PC-3 (cell line): ENCODE results near the gene UNC5B. TPM values are rescaled to one million over a fixed set of nuclear protein-coding genes. Genes with fewer than 3 reads are reported as not detected.

ENCODE experiments used
- ATAC-seq: fragments of 200-7000 bp; cut with Tn5 transposase; 2 replicates; pipeline ENCODE4 v1.9.1; 2020; ENCODE audit warnings: mild to moderate bottlenecking, moderate library complexity
- BruUV-seq: library from RNA; stranded (reverse); fragments of 400-500 nt; replicated peaks from 2 replicates; lab custom pipeline; 2021; lab: Mats Ljungman, UMichigan
- CTCF ChIA-PET: fragments of 300-600 bp; sonication (Branson Sonifier 250); formaldehyde crosslinking; loops from one replicate; lab custom pipeline; 2022; ENCODE audit warnings: antibody characterized with exemption; lab: Charles Lee
- POLR2A ChIA-PET: fragments of 300-600 bp; sonication (Branson Sonifier 250); formaldehyde crosslinking; loops from one replicate; lab custom pipeline; 2022; ENCODE audit warnings: antibody characterized with exemption; ENCODE audit not compliant: unreplicated experiment; lab: Charles Lee
- DNase-seq: peaks from one replicate; pipeline ENCODE4 v3.0.0-alpha.2; 2015
- H2AFZ ChIP-seq: fragments of 300-600 bp; sonication (generic); 2 replicates; pipeline ENCODE4 v1.6.0; 2016; ENCODE audit warnings: antibody characterized with exemption, low read length
- H3F3A ChIP-seq: fragments of 300-600 bp; sonication (generic); one replicate; pipeline ENCODE4 v1.6.0; 2017; ENCODE audit warnings: antibody characterized with exemption, low read length, control low read depth, mild to moderate bottlenecking; ENCODE audit not compliant: unreplicated experiment
- H3K27ac ChIP-seq: fragments of 300-600 bp; sonication (generic); 2 replicates; pipeline ENCODE4 v1.5.1; 2016; ENCODE audit warnings: mild to moderate bottlenecking, low read length
- H3K27me3 ChIP-seq: fragments of 300-600 bp; sonication (generic); 2 replicates; pipeline ENCODE4 v1.6.1; 2016; ENCODE audit warnings: low read length, mixed read lengths
- H3K36me3 ChIP-seq: fragments of 300-600 bp; sonication (generic); 2 replicates; pipeline ENCODE4 v1.6.1; 2016; ENCODE audit warnings: low read depth, mixed run types, low read length, mixed read lengths
- H3K4me1 ChIP-seq: fragments of 300-600 bp; sonication (generic); 2 replicates; pipeline ENCODE4 v1.5.1; 2016; ENCODE audit warnings: low read length; ENCODE audit not compliant: insufficient read depth
- H3K4me2 ChIP-seq: fragments of 300-600 bp; sonication (generic); 2 replicates; pipeline ENCODE4 v1.6.0; 2016; ENCODE audit warnings: low read length
- H3K4me3 ChIP-seq: fragments of 300-600 bp; sonication (generic); 2 replicates; pipeline ENCODE4 v1.5.1; 2016; ENCODE audit warnings: mild to moderate bottlenecking, low read length, mixed read lengths
- H3K79me2 ChIP-seq: fragments of 300-600 bp; sonication (generic); 2 replicates; pipeline ENCODE4 v1.6.1; 2017; ENCODE audit warnings: low read length, mixed read lengths
- H3K9ac ChIP-seq: fragments of 300-600 bp; sonication (generic); 2 replicates; pipeline ENCODE4 v1.6.0; 2016; ENCODE audit warnings: mild to moderate bottlenecking, low read length
- H3K9me2 ChIP-seq: fragments of 300-600 bp; sonication (generic); replicated peaks from 2 replicates; pipeline ENCODE4 v1.6.1; 2016; ENCODE audit warnings: mixed run types, low read length, mixed read lengths
- H3K9me3 ChIP-seq: fragments of 300-600 bp; sonication (generic); 2 replicates; pipeline ENCODE4 v1.6.1; 2016; ENCODE audit warnings: low read length, mixed read lengths
- H4K20me1 ChIP-seq: fragments of 300-600 bp; sonication (generic); 2 replicates; pipeline ENCODE4 v1.6.1; 2016; ENCODE audit warnings: low read length, mixed read lengths
- EZH2 ChIP-seq: fragments of 300-600 bp; sonication (generic); IDR thresholded peaks from one replicate; pipeline ENCODE4 v1.6.1; 2017; ENCODE audit warnings: antibody characterized with exemption, mild to moderate bottlenecking, low read length; ENCODE audit not compliant: unreplicated experiment
- EZH2phosphoT487 ChIP-seq: fragments of 300-600 bp; sonication (generic); IDR thresholded peaks from 2 replicates; pipeline ENCODE4 v1.6.1; 2018; ENCODE audit warnings: mild to moderate bottlenecking, antibody characterized with exemption, low read length, borderline replicate concordance
- intact Hi-C: fragments of 100-400 bp; cut with micrococcal nuclease; formaldehyde crosslinking; loops from 2 replicates; pipeline ENCODE4 v1.9.0; 2023
- total RNA-seq: library from RNA; depleted of rRNA; stranded (reverse); fragments of >200 nt; gene quantifications from 2 replicates; pipeline ENCODE4 v1.2.3, GENCODE V29; 2014
- TF ChIP-seq, protein P1 (sequence below): fragments of 300-600 bp; sonication (generic); conservative IDR thresholded peaks from 2 replicates; pipeline ENCODE4 v1.5.1; 2017; ENCODE audit warnings: antibody characterized with exemption, low read depth, mild to moderate bottlenecking, low read length

The UNC5B gene
- total RNA-seq, 1 experiment from 2014 or later = 0.26 TPM

DNA sequence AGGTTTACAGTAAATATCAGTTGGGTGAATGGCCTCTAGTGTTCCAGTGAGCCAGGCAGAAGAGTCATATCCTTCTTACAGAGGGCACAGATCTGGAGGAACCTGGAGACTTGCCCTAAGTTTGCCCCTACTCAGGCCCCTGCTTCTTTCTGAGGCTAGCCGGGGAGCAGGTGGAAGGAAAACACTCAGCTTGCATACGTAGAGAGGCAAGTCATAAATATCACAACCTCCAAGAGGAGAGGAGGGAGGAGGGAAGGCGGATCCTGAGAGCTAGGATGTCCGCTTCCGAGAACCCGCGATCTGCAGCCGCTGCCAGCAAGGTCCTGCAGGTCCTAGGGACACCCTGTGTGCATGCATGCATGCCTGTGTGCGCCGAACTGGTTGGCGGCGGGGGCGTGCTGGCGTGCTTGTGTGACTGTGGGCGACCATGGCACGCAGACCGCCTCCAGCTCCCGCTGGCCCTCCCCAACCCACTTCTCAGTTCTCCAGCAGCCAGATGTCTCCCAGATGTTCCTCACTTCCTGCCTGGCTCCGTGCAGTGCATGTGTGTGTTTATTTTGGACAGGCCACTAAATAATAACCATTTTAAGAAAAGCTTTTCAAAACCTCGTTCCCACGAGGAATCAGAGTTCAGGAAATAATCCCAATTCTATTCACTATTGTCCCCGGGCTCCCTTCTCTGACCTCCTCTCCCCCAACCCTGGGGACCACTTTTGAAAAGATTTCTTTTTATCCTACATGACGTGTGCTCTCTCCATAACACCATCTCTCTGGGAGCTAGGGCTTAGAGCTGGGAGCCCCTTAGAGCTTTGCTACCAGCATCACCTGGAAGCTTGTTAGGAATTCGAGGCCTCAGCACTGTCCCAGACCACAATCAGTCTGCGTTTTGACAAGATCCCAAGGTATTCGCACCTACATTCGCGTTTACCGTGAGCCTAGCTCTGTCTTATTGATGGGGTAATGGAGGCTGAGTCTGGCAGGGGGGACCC, 32.4 kb downstream of the UNC5B start:
- POLR2A ChIA-PET = no interaction called here

DNA sequence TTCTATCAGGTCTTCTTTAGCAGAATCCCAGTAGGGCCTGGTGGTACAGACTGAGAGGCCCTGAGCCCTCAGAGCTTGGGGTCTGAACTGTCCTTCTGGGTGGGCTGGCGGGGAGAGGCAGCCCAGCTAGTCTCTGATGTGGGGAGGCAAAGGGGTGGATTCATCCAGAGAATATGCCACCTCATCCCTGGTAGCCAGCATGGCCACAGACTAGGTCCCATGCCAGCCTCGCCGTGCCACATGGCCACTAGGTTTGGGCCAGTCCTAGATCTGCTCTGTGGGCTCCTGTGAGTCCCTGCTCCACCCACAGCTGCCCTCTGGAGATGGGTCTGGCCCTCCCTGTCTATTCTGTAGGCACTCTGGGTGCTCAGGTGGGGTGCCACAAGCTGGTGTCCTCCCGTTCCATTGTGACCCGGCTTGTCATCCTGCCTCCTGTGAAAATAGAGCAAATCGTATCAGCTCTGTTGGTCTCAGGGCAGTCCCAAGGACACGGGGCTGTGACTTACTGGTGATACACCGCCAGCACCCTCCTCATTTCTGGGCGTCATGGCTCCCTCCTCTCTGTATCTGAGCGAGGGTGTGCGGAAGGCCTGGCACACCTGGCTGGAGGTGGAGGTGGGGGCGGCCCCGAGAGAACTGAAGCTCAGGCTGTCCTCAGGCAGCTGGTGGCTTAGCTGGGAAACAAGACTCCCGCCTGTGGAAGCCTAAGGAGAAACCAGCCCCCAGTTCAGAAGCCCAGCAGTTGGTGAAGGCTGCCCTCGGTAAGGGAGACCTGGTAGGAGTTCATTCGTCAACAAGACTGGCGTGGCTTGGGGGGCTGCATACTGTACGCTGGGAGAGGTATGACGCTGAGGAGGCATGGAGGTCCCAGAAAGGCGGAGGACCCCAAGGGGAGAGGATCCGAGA, 33.3 kb downstream of the UNC5B start:
- intact Hi-C loops = no loop called here
- Histone ChIP-seq H3K4me1 (peaks cover 9% of the 10 kb centered on the region), H2AFZ (no peak overlapping the region), H3K9me3 (no peaks in the 10 kb centered on the region), H3K4me3 (no peak overlapping the region), H3K9ac (no peak overlapping the region), H3K4me2 (no peak overlapping the region), H4K20me1 (no peaks in the 10 kb centered on the region), H3K27me3 (no peaks in the 10 kb centered on the region), H3K36me3 (no peaks in the 10 kb centered on the region), H3K79me2 (no peaks in the 10 kb centered on the region), H3K9me2 (no peaks in the 10 kb centered on the region), H3K27ac (no peak overlapping the region), H3F3A (no peaks in the 10 kb centered on the region)
- CTCF ChIA-PET = no interaction called here
- DNase-seq (no peak), ATAC-seq (no peak)
- no TSS peak for BruUV-seq
- POLR2A ChIA-PET = no interaction called here
- no peak for TF ChIP-seq EZH2phosphoT487
- TF ChIP-seq, protein P1, sequence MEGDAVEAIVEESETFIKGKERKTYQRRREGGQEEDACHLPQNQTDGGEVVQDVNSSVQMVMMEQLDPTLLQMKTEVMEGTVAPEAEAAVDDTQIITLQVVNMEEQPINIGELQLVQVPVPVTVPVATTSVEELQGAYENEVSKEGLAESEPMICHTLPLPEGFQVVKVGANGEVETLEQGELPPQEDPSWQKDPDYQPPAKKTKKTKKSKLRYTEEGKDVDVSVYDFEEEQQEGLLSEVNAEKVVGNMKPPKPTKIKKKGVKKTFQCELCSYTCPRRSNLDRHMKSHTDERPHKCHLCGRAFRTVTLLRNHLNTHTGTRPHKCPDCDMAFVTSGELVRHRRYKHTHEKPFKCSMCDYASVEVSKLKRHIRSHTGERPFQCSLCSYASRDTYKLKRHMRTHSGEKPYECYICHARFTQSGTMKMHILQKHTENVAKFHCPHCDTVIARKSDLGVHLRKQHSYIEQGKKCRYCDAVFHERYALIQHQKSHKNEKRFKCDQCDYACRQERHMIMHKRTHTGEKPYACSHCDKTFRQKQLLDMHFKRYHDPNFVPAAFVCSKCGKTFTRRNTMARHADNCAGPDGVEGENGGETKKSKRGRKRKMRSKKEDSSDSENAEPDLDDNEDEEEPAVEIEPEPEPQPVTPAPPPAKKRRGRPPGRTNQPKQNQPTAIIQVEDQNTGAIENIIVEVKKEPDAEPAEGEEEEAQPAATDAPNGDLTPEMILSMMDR = no peak
- no peak for TF ChIP-seq EZH2

More for the DNA sequence above, 32.4 kb downstream of the UNC5B start:
- no peaks in the 10 kb centered on the region for H3K36me3 ChIP-seq
- intact Hi-C loops = no loop called here
- TF ChIP-seq EZH2 = no peak
- no peak for TF ChIP-seq EZH2phosphoT487
- TF ChIP-seq, protein P1 = no peak
- peaks cover 9% of the 10 kb centered on the region for H3K4me1 ChIP-seq
- H3K27ac ChIP-seq = no peak overlapping the region
- no peak for DNase-seq
- no peak overlapping the region for H3K9ac ChIP-seq
- no peak overlapping the region for H2AFZ ChIP-seq
- CTCF ChIA-PET = no interaction called here
- H3K27me3 ChIP-seq = no peaks in the 10 kb centered on the region
- H3K9me3 ChIP-seq = no peaks in the 10 kb centered on the region
- no peaks in the 10 kb centered on the region for H3F3A ChIP-seq
- H3K4me2 ChIP-seq = no peak overlapping the region
- no peaks in the 10 kb centered on the region for H4K20me1 ChIP-seq
- no TSS peak for BruUV-seq
- no peaks in the 10 kb centered on the region for H3K79me2 ChIP-seq
- no peak overlapping the region for H3K4me3 ChIP-seq
- H3K9me2 ChIP-seq = no peaks in the 10 kb centered on the region
- no peak for ATAC-seq
